A172 (cell line): ENCODE data around the gene MEIOB. TPM values are rescaled to one million over a fixed set of nuclear protein-coding genes. Genes with fewer than 3 reads are reported as not detected.
"Not testable (repeated sequence)": the region's sequence is repeated elsewhere in the genome, so short reads cannot be mapped to it uniquely, and the experiment has no call there.

Source experiments
- DNase-seq: peaks from one replicate; pipeline ENCODE4 v3.0.0-alpha.2; 2015; ENCODE audit warnings: low spot score
- total RNA-seq: library from RNA; depleted of rRNA; stranded (reverse); fragments of >200 nt; shearing (Covaris generic); gene quantifications from 2 replicates; pipeline ENCODE4 v1.2.3, GENCODE V29; 2014

The MEIOB gene
- total RNA-seq, 1 experiment from 2014 or later: 0.38 TPM

DNA sequence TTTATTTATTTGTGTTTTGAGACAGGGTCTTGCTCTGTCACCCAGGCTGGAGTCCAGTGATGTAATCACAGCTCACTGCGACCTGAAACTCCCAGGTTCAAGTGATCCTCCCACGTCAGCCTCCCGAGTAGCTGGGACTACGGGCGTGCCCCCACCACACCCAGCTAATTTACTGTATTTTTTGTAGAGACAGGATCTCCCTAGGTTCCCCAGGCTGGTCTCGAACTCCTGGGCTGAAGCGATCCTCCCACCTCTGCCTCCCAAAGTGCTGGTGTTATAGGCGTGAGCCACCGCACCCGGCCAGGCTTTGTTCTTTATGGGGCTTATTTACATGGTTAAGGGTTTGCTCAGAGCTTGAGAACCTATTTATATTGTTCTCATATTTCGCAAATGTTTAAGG lies 5.8 kb upstream of the MEIOB start:
- DNase-seq: no peak

DNA sequence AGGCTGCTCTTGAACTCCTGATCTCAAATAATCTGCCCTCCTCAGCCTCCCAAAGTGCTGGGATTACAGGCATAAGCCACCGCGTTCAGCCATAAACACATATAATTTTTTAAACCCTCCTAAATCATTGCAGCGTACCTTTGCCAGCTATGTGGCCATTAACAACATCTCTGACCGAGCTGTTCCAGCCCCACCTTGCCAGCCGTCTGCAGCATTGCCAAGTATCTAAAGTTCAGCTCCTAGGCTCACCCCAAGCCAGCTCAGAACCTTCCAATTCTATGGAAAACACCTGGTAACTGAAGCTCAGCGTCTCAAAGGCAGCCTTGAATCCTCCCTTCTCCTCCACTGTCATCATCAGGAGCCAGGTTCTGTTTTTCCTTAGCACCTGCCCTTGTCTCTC lies 5.1 kb upstream of the MEIOB start:
- DNase-seq: no peak

DNA sequence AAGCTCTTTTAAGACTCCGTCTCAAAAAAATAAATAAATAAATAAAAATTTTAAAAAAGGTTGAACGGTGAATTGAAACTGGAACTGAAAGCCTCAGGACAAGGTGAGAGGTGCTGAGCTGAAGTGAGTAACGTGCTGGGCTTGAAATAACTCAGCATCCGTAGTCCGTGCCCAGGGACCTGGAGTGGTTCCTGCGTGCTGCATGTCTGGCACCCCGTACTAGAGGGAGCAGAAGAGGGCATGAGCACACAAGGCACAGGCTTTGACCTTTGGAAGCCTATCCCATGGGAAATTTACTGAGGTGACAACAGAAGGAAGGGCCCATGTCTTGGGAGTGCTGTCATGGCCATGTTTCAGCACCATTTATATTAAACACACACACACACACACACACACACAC lies 4.5 kb upstream of the MEIOB start:
- no peak for DNase-seq

- DNase-seq: not testable (repeated sequence)
These were observed 4.1 kb upstream of the MEIOB start for GRCh38 chr16:1876066-1876465.

DNA sequence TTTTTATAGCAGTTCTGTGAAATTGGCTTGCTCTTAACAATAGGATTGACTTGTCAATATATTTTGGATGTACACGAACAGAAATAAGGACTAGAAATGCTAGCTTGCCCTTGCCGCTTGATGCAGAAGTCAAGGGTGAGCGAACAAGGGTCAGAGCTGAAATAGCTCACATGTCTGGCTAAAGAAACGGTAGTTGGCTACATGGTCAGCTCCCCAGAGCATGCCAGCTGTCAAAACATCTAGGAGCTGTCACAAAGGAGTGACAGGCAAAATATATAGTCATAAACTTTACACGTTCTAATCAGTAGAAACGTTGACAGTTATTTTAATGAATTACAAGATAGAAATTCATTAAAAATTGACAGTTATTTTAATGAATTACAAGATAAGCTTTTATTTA lies 2.9 kb upstream of the MEIOB start:
- DNase-seq: no peak

DNA sequence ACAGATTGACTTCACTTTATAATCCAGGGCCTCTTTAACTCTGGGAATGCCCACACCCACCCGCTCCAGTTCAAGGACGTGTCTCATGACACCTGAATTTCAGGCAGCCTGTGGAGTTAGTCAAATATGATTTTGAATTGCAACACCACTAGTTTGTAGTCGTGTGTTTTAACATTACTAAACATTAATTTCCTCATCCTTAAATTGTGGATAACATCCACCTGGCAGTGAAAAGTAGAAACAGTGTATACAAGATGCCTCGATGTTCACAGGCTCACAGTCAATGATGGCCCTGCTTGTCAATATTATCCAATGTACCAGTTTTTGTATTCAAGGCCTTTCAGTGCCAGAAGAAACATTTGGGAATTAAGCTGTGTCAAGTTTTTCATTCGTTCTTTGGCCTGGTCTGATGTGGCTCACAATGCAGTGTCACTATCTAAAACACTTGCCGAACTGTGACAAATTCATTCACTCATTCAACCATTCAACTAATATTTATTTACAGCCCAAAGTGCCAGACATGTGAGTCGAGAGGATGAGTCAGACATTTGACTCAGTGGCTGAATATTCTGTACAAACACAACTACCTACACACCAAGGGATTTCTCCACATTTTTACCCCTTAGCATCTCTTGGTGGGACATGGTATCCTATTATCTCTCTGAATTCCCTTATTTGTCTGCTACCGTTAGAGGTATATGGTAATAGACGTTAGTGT lies 1.4 kb downstream of the MEIOB start:
- DNase-seq: peak; percentile 80

GRCh38 chr16:1865902-1866690 lies 5.9 kb downstream of the MEIOB start:
- no peak for DNase-seq

GRCh38 chr16:1863681-1864460 lies 8.1 kb downstream of the MEIOB start:
- DNase-seq: peak; percentile 16

DNA sequence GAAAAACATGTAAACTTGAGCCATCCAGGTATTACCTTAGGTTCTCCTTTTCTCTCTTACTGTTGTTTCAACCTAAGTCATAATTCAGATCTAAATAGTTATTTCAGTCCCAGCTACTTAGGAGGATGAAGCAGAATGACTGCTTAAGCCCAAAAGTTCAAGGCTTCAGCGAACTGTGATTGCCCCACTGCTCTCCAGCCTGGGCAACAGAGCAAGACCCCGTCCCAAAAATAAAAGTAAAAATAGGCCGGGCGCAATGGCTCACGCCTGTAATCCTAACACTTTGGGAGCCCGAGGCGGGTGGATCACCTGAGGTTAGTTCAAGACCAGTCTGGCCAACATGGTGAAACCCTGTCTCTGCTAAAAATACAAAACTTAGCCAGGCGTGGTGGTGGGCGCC lies 9.6 kb downstream of the MEIOB start:
- DNase-seq: no peak

DNA sequence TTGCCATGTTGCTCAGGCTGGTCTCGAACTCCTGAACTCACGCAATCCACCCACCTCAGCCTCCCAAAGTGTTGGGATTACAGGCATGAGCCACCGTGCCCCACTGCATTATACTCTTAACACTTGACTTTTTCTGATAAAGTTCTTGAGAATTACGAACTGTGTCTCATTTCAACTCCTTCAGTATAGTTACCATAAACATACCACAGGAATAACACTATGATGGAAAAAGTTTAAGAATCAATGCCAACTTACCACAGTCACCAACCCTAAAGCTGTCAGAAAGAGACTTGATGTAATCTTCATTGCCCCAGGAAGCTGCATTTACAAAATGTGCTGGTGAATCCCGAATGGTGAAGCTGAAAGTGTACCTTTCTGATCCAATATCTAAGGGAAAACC lies 10.2 kb downstream of the MEIOB start:
- DNase-seq: no peak

GRCh38 chr16:1859650-1860049 lies 12.3 kb downstream of the MEIOB start:
- DNase-seq: no peak

- DNase-seq: no peak
These were observed 13.6 kb downstream of the MEIOB start for GRCh38 chr16:1858189-1858865.

GRCh38 chr16:1857433-1858097 lies 14.4 kb downstream of the MEIOB start:
- no peak for DNase-seq

- no peak for DNase-seq
These were observed 20.2 kb downstream of the MEIOB start for GRCh38 chr16:1851793-1852192.

GRCh38 chr16:1850981-1851380 lies 21.0 kb downstream of the MEIOB start:
- no peak for DNase-seq

- no peak for DNase-seq
These were observed 25.5 kb downstream of the MEIOB start for GRCh38 chr16:1846416-1846815.

DNA sequence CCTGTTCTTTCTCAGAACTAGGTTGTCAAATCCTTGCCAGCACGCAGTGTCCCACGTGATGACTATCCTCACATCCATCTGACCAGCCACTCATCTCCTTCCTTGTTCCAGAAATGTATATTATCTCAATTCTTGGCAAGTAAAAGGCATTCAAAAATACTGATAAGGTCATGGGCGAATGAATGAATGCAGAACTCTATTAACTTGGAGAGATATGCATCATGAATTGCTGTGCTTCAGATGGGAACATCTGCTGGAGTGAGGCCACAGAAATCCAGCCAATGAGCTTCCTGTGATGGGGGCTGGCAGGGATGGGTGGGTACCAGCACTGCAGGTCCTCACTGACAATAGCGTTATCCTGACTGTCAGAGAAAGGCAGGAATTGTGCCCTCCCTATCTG lies 26.0 kb downstream of the MEIOB start:
- no peak for DNase-seq

DNA sequence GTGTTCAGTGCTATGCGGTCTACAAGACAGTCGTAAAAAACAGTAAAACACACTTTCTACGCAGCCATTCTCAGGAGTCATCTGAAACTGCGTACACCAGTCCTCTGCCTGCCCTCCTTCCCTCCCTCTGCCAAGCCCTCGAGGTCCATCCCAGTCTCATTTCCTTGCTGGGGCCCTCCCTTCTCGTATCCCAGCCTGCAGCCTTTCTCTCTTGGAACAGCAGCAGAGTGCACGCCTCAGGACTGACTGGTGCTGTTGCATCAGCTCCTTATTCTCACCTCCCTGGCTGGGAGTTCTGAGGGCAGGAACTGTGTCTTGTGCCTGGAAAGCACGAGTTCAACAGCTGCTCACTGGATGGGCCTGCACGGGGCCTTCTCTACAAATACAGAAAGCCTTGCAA lies 32.4 kb downstream of the MEIOB start:
- no peak for DNase-seq

DNA sequence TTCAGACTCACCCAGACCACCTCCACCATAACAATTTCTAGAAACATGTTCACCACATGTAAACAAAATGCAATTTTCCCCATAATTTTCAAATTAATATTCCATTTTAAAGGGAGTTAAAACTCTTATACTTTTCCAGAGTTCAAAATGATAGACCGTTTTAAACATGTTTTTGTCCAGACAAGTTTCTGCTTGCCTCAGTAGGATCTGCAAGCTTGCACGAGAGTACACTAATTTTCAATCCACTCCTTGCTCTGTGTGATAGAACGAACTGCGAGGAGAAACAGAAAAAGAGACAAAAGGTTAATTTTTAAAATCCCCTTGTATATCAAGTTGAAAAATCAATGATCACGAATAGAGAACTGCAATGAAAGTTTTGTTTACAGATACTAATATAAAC lies 37.9 kb downstream of the MEIOB start:
- DNase-seq: no peak

- no peak for DNase-seq
These were observed 39.0 kb downstream of the MEIOB start for GRCh38 chr16:1832838-1833454.
